GM23338 (cell line): ENCODE data around the gene M1AP. TPM values are rescaled to one million over a fixed set of nuclear protein-coding genes. Genes with fewer than 3 reads are reported as not detected.

Experiments
- ATAC-seq: fragments of 200-7000 bp; cut with Tn5 transposase; 3 replicates; pipeline ENCODE4 v1.9.1; 2020
- DNase-seq: peaks from one replicate; pipeline ENCODE4 v3.0.0-alpha.2; 2015; ENCODE audit warnings: low spot score
- H2AFZ ChIP-seq: fragments of 200-600 bp; sonication (generic); 2 replicates; pipeline ENCODE4 v1.8.0; 2016; ENCODE audit warnings: antibody characterized with exemption, mild to moderate bottlenecking, moderate library complexity
- H3F3A ChIP-seq: fragments of 200-600 bp; sonication (generic); replicated peaks from 2 replicates; pipeline ENCODE4 v1.8.0; 2017; ENCODE audit warnings: antibody characterized with exemption, mixed run types, low read depth
- H3K27ac ChIP-seq: fragments of 200-600 bp; sonication (generic); 2 replicates; pipeline ENCODE4 v1.6.1; 2016; ENCODE audit warnings: low read depth
- H3K27me3 ChIP-seq: fragments of 200-600 bp; sonication (generic); 2 replicates; pipeline ENCODE4 v1.8.0; 2016; ENCODE audit warnings: mild to moderate bottlenecking, mixed run types, moderate library complexity; ENCODE audit not compliant: insufficient read depth
- H3K36me3 ChIP-seq: fragments of 200-600 bp; sonication (generic); 2 replicates; pipeline ENCODE4 v1.8.0; 2016; ENCODE audit warnings: mild to moderate bottlenecking; ENCODE audit not compliant: insufficient read depth
- H3K4me1 ChIP-seq: fragments of 200-600 bp; sonication (generic); 2 replicates; pipeline ENCODE4 v1.8.0; 2016; ENCODE audit warnings: mild to moderate bottlenecking, moderate library complexity; ENCODE audit not compliant: insufficient read depth
- H3K4me2 ChIP-seq: fragments of 200-600 bp; sonication (generic); 2 replicates; pipeline ENCODE4 v1.7.1; 2017; ENCODE audit warnings: mixed run types
- H3K4me3 ChIP-seq: fragments of 200-600 bp; sonication (generic); 2 replicates; pipeline ENCODE4 v1.6.1; 2016; ENCODE audit warnings: mixed run types
- H3K79me2 ChIP-seq: fragments of 200-600 bp; sonication (generic); replicated peaks from 2 replicates; pipeline ENCODE4 v1.8.0; 2017; ENCODE audit warnings: mild to moderate bottlenecking; ENCODE audit not compliant: insufficient read depth
- H3K9me2 ChIP-seq: fragments of 200-600 bp; sonication (generic); 2 replicates; pipeline ENCODE4 v1.8.0; 2017; ENCODE audit not compliant: insufficient read depth
- H4K20me1 ChIP-seq: fragments of 200-600 bp; sonication (generic); replicated peaks from 2 replicates; pipeline ENCODE4 v1.8.0; 2017; ENCODE audit warnings: mild to moderate bottlenecking; ENCODE audit not compliant: insufficient read depth
- H3K27ac Mint-ChIP-seq: 2 replicates; pipeline ENCODE4 v1.8.0; 2020; ENCODE audit warnings: inconsistent platforms, mild to moderate bottlenecking, moderate library complexity, mixed read lengths
- H3K27me3 Mint-ChIP-seq: 3 replicates; pipeline ENCODE4 v1.8.0; 2022; ENCODE audit warnings: low read depth, mild to moderate bottlenecking, moderate library complexity, mixed read lengths, inconsistent platforms; ENCODE audit not compliant: insufficient read depth, poor library complexity
- H3K36me3 Mint-ChIP-seq: 3 replicates; pipeline ENCODE4 v1.8.0; 2021; ENCODE audit warnings: low read depth, mild to moderate bottlenecking, inconsistent platforms, moderate library complexity, mixed read lengths
- H3K4me1 Mint-ChIP-seq: 3 replicates; pipeline ENCODE4 v1.8.0; 2020; ENCODE audit warnings: mild to moderate bottlenecking, inconsistent platforms, mixed read lengths
- H3K4me3 Mint-ChIP-seq: 3 replicates; pipeline ENCODE4 v1.8.0; 2021; ENCODE audit warnings: moderate library complexity, mild to moderate bottlenecking, inconsistent platforms, mixed read lengths
- H3K9me3 Mint-ChIP-seq: 3 replicates; pipeline ENCODE4 v1.8.0; 2020; ENCODE audit warnings: moderate library complexity, mild to moderate bottlenecking, inconsistent platforms, mixed read lengths
- CREB1 ChIP-seq: fragments of 250-450 bp; sonication (Bioruptor Pico); IDR thresholded peaks from 2 replicates; pipeline ENCODE4 v1.5.0; 2020; ENCODE audit warnings: low read depth, mild to moderate bottlenecking, moderate library complexity
- CTCF ChIP-seq, 2 experiments: fragments of 200-600 bp in 1 of 2; sonication (generic) in 1 of 2; conservative IDR thresholded peaks; 2 replicates each; pipeline versions ENCODE4 v1.5.1 to v1.6.1; 2016 to 2017; ENCODE audit warnings: antibody characterized with exemption in 2 of 2, low read depth in 2 of 2, mild to moderate bottlenecking in 2 of 2, moderate library complexity in 1 of 2
- ETS1 ChIP-seq: IDR thresholded peaks from 2 replicates; pipeline ENCODE4 v1.6.1; 2016; ENCODE audit warnings: antibody characterized with exemption
- EZH2 ChIP-seq: fragments of 200-600 bp; sonication (generic); IDR thresholded peaks from one replicate; pipeline ENCODE4 v1.8.0; 2017; ENCODE audit warnings: antibody characterized with exemption, mild to moderate bottlenecking, low read depth; ENCODE audit not compliant: unreplicated experiment
- EZH2phosphoT487 ChIP-seq: fragments of 200-600 bp; sonication (generic); IDR thresholded peaks from one replicate; pipeline ENCODE4 v1.8.1; 2018; ENCODE audit warnings: antibody characterized with exemption; ENCODE audit not compliant: unreplicated experiment
- NANOG ChIP-seq: IDR thresholded peaks from 2 replicates; pipeline ENCODE4 v1.6.1; 2016; ENCODE audit warnings: antibody characterized with exemption, borderline replicate concordance
- POLR2AphosphoS5 ChIP-seq: IDR thresholded peaks from 2 replicates; pipeline ENCODE4 v1.6.1; 2016; ENCODE audit warnings: antibody characterized with exemption, low read depth
- STAT1 ChIP-seq: IDR thresholded peaks from one replicate; pipeline ENCODE4 v1.6.1; 2016; ENCODE audit warnings: antibody characterized with exemption; ENCODE audit not compliant: unreplicated experiment
- ZNF114 ChIP-seq: fragments of 250-450 bp; sonication (Bioruptor Pico); IDR thresholded peaks from 2 replicates; pipeline ENCODE4 v1.5.0; 2020; ENCODE audit warnings: mild to moderate bottlenecking, moderate library complexity
- ZNF331 ChIP-seq: fragments of 250-450 bp; sonication (Bioruptor Pico); IDR thresholded peaks from 2 replicates; pipeline ENCODE4 v1.5.0; 2020; ENCODE audit warnings: low read depth, mild to moderate bottlenecking, moderate library complexity
- ZNF462 ChIP-seq: fragments of 250-450 bp; sonication (Bioruptor Pico); IDR thresholded peaks from 2 replicates; pipeline ENCODE4 v1.5.0; 2020; ENCODE audit warnings: mild to moderate bottlenecking, moderate library complexity
- polyA plus RNA-seq: library from polyadenylated mRNA; unstranded; fragments of >200 nt; fragmentation: Nextera tagmentation; extraction: Ambion mirVana; gene quantifications from 2 replicates; pipeline ENCODE4 v1.2.1, GENCODE V29; 2016
- total RNA-seq: library from RNA; depleted of rRNA; stranded (reverse); fragments of >200 nt; shearing (Covaris generic); gene quantifications from 2 replicates; pipeline ENCODE4 v1.2.3, GENCODE V29; 2014

The M1AP gene
- total and polyA plus RNA-seq, 2 experiments from 2014 or later: 5.1 to 12.1 TPM

GRCh38 chr2:74536166-74536950 lies 111.8 kb downstream of the M1AP start (continued):
- TF ChIP-seq ETS1: no peak
- TF ChIP-seq ZNF331: no peak
- TF ChIP-seq POLR2AphosphoS5: no peak

- 0 out of 2 replicates have a peak, but pooled peaks cover 2% of the 10 kb centered on the region for H3F3A ChIP-seq
- TF ChIP-seq ZNF114 (CRISPR knock-in tag) (no peak), NANOG (no peak), EZH2phosphoT487 (no peak), CREB1 (CRISPR knock-in tag) (no peak), ZNF331 (no peak), ETS1 (no peak), ZNF462 (CRISPR knock-in tag) (no peak), EZH2 (no peak), CTCF (conservative IDR thresholded peaks at IDR 0.05; ENCODE audit: low read depth in 2 of 2) (no peak), STAT1 (no peak)
- Mint-ChIP-seq H3K9me3 (no peaks in the 10 kb centered on the region; the same call in 2 of the 3 replicates), H3K27me3 (peaks cover 2% of the 10 kb centered on the region), H3K36me3 (peaks cover 23% of the 10 kb centered on the region), H3K4me3 (no peak overlapping the region), H3K4me1 (peaks cover 5% of the 10 kb centered on the region), H3K27ac (no peak overlapping the region)
- no peak overlapping the region for H3K27ac ChIP-seq
- no peaks in the 10 kb centered on the region for H3K36me3 ChIP-seq
- no peak overlapping the region for H2AFZ ChIP-seq
- no peak for DNase-seq
- ATAC-seq: no peak
- no peaks in the 10 kb centered on the region; the same call in 1 of the 2 replicates for H4K20me1 ChIP-seq
- H3K4me1 ChIP-seq: no peaks in the 10 kb centered on the region; the same call in 1 of the 2 replicates
- no peaks in the 10 kb centered on the region for H3K79me2 ChIP-seq
- H3K4me3 ChIP-seq: no peak overlapping the region
- no peaks in the 10 kb centered on the region for H3K9me2 ChIP-seq
- H3K4me2 ChIP-seq: no peak overlapping the region
- H3K27me3 ChIP-seq: no peaks in the 10 kb centered on the region
Measured at GRCh38 chr2:74535440-74535965, 112.6 kb downstream of the M1AP start.
